HepG2 (cell line): ENCODE measurements around the gene CUEDC2. TPM values are rescaled to one million over a fixed set of nuclear protein-coding genes. Genes with fewer than 3 reads are reported as not detected.

ENCODE experiments used
- HOXA9 ChIP-seq: sonication (generic); formaldehyde crosslinking; IDR thresholded peaks from 2 replicates; pipeline ENCODE4 v1.8.1; 2022; ENCODE audit warnings: missing genetic modification reagents, mild to moderate bottlenecking, moderate library complexity, borderline replicate concordance
- KIAA2018 ChIP-seq: sonication (generic); formaldehyde crosslinking; IDR thresholded peaks from 2 replicates; pipeline ENCODE4 v1.5.0; 2020; ENCODE audit warnings: mild to moderate bottlenecking, missing genetic modification reagents, borderline replicate concordance
- SPEN ChIP-seq: sonication (generic); formaldehyde crosslinking; IDR thresholded peaks from 2 replicates; pipeline ENCODE4 v1.5.1; 2020; ENCODE audit warnings: low read depth, mild to moderate bottlenecking, missing genetic modification reagents
- STAT5B ChIP-seq: sonication (generic); formaldehyde crosslinking; IDR thresholded peaks from 2 replicates; pipeline ENCODE4 v1.4.0; 2020; ENCODE audit warnings: missing genetic modification reagents
- ZBTB14 ChIP-seq: sonication (generic); formaldehyde crosslinking; IDR thresholded peaks from 2 replicates; pipeline ENCODE4 v1.4.0; 2020; ENCODE audit warnings: missing genetic modification reagents
- ZBTB33 ChIP-seq: sonication (generic); formaldehyde crosslinking; IDR thresholded peaks from 2 replicates; pipeline ENCODE4 v1.4.0; 2020; ENCODE audit warnings: missing genetic modification reagents
- ZNF383 ChIP-seq: sonication (generic); formaldehyde crosslinking; IDR thresholded peaks from 2 replicates; pipeline ENCODE4 v1.4.0; 2020; ENCODE audit warnings: missing genetic modification reagents, mild to moderate bottlenecking, borderline replicate concordance
- ZNF687 ChIP-seq: sonication (generic); formaldehyde crosslinking; IDR thresholded peaks from 2 replicates; pipeline ENCODE4 v1.5.1; 2020; ENCODE audit warnings: mild to moderate bottlenecking, missing genetic modification reagents, moderate library complexity
- ZNF713 ChIP-seq: sonication (generic); formaldehyde crosslinking; IDR thresholded peaks from 2 replicates; pipeline ENCODE4 v1.4.0; 2020; ENCODE audit warnings: mild to moderate bottlenecking, missing genetic modification reagents
- polyA plus RNA-seq, 8 experiments: library from polyadenylated mRNA; depleted of rRNA in 3 of 8; stranded (reverse) in 7 of 8; unstranded in 1 of 8; fragments of >200 nt; fragmentation: Illumina TruSeq in 4 of 8; extraction: Trizol in 4 of 8; gene quantifications; 2 replicates each; pipeline versions ENCODE4 v1.2.1 to v1.2.3, GENCODE V29; 2011 to 2016; ENCODE audit warnings: low read depth in 4 of 8, missing spikeins in 1 of 8, mixed read lengths in 1 of 8; ENCODE audit not compliant: insufficient read depth in 1 of 8
- total RNA-seq, 5 experiments: library from RNA; depleted of rRNA; stranded (reverse); fragments of >200 nt; fragmentation: Illumina TruSeq; extraction: Trizol; gene quantifications; 2 replicates each; pipeline ENCODE4 v1.2.3, GENCODE V29; 2016; ENCODE audit warnings: low read depth in 1 of 5

Gene CUEDC2
- total and polyA plus RNA-seq, 2 of the 13 experiments (the other 11 are each of a cell fraction or from before 2014, with no cell fraction given), result 13.1 to 18.4 TPM

GRCh38 chr10:102419269-102420180, 12.8 kb downstream of the CUEDC2 start (continued):
- TF ChIP-seq ZBTB33 (no peak), ZNF713 (CRISPR knock-in tag) (no peak), STAT5B (CRISPR knock-in tag) (no peak), ZNF383 (CRISPR knock-in tag) (no peak), HOXA9 (CRISPR knock-in tag) (no peak), ZNF687 (CRISPR knock-in tag) (peak; percentile 69), KIAA2018 (no peak), SPEN (CRISPR knock-in tag) (no peak; the same call in 1 of the 2 replicates), ZBTB14 (CRISPR knock-in tag) (peak; percentile 94)
